Lower leg skin (tissue), 3 donors: ENCODE measurements around the gene GLT8D2.

Source experiments
- POLR2A ChIP-seq, 2 donors: fragments of 450-650 bp; IDR thresholded peaks; one replicate each; pipeline ENCODE4 v1.6.1; 2016 to 2017; ENCODE audit warnings: antibody characterized with exemption in 2 of 2, mild to moderate bottlenecking in 1 of 2, moderate library complexity in 1 of 2
- TF ChIP-seq, protein P1 (sequence below), 3 donors: fragments of 450-650 bp; IDR thresholded peaks; one replicate each; pipeline ENCODE4 v1.5.1; 2016; ENCODE audit warnings: antibody characterized with exemption in 3 of 3, mild to moderate bottlenecking in 3 of 3, moderate library complexity in 2 of 3

DNA sequence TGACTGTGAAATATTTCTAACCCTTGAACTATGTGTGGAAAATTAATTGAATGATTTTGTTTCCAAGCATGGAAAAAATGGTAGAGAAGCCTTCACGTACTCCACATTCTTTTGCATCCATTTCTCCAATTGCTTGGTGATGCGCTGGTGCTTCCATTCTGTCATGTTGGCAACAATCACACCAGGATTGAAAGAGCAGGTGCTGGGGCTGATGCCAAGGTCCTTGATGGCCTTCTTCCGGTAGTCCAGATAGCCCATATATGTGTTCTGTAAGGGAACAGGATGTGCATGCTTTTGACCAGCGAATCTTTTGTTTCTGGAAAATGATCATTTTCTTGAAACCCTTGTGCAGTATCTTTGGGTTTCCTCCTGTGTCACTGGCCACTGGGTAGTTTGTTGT, 55.8 kb downstream of the GLT8D2 start:
- TF ChIP-seq, protein P1, sequence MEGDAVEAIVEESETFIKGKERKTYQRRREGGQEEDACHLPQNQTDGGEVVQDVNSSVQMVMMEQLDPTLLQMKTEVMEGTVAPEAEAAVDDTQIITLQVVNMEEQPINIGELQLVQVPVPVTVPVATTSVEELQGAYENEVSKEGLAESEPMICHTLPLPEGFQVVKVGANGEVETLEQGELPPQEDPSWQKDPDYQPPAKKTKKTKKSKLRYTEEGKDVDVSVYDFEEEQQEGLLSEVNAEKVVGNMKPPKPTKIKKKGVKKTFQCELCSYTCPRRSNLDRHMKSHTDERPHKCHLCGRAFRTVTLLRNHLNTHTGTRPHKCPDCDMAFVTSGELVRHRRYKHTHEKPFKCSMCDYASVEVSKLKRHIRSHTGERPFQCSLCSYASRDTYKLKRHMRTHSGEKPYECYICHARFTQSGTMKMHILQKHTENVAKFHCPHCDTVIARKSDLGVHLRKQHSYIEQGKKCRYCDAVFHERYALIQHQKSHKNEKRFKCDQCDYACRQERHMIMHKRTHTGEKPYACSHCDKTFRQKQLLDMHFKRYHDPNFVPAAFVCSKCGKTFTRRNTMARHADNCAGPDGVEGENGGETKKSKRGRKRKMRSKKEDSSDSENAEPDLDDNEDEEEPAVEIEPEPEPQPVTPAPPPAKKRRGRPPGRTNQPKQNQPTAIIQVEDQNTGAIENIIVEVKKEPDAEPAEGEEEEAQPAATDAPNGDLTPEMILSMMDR (IDR thresholded peaks at IDR 0.05) = no peak
- TF ChIP-seq POLR2A (IDR thresholded peaks at IDR 0.05) = no peak
